IMR-90 (cell line): ENCODE results near the gene RMC1. TPM values are rescaled to one million over a fixed set of nuclear protein-coding genes. Genes with fewer than 3 reads are reported as not detected.

Experiments
- ATAC-seq: fragments of 200-7000 bp; cut with Tn5 transposase; 2 replicates; pipeline ENCODE4 v1.9.1; 2020; ENCODE audit warnings: low read depth, mild to moderate bottlenecking, moderate library complexity
- BruUV-seq: library from RNA; stranded (reverse); fragments of 400-500 nt; replicated peaks from 2 replicates; lab custom pipeline; 2021; lab: Mats Ljungman, UMichigan
- CTCF ChIA-PET: fragments of 300-600 bp; formaldehyde crosslinking; extraction: SDS; loops from one replicate; lab custom pipeline; 2021; ENCODE audit warnings: antibody characterized with exemption; lab: Yijun Ruan, JAX
- POLR2A ChIA-PET: fragments of 300-600 bp; sonication (Branson Sonifier 250); formaldehyde crosslinking; loops from one replicate; lab custom pipeline; 2022; ENCODE audit warnings: antibody characterized with exemption; ENCODE audit not compliant: unreplicated experiment; lab: Charles Lee
- DNase-seq: peaks from one replicate; pipeline ENCODE4 v3.0.0; 2013
- H2AFZ ChIP-seq: replicated peaks from 2 replicates; pipeline ENCODE3; 2013; ENCODE audit warnings: low read length, mild to moderate bottlenecking; ENCODE audit not compliant: poor library complexity
- H2AK5ac ChIP-seq: 2 replicates; pipeline ENCODE4 v1.6.1; 2013; ENCODE audit warnings: low read depth, low read length, inconsistent platforms
- H2AK9ac ChIP-seq: replicated peaks from 2 replicates; pipeline ENCODE3; 2013; ENCODE audit warnings: mild to moderate bottlenecking, low read depth, low read length, moderate library complexity; ENCODE audit not compliant: poor library complexity
- H2BK120ac ChIP-seq: 2 replicates; pipeline ENCODE4 v1.6.1; 2013; ENCODE audit warnings: low read depth, low read length, inconsistent platforms
- H2BK15ac ChIP-seq: 3 replicates; pipeline ENCODE4 v1.6.1; 2013; ENCODE audit warnings: low read depth, low read length, inconsistent platforms
- H2BK20ac ChIP-seq: 2 replicates; pipeline ENCODE4 v1.6.1; 2013; ENCODE audit warnings: low read depth, mild to moderate bottlenecking, inconsistent platforms, low read length, moderate library complexity
- H2BK5ac ChIP-seq: 2 replicates; pipeline ENCODE4 v1.6.1; 2013; ENCODE audit warnings: mild to moderate bottlenecking, low read depth, low read length, inconsistent platforms; ENCODE audit not compliant: poor library complexity, severe bottlenecking
- H3K14ac ChIP-seq: replicated peaks from 2 replicates; pipeline ENCODE4 v1.6.1; 2013; ENCODE audit warnings: low read depth, low read length, inconsistent platforms
- H3K18ac ChIP-seq: 2 replicates; pipeline ENCODE4 v1.6.1; 2013; ENCODE audit warnings: low read depth, low read length, control low read depth
- H3K23ac ChIP-seq: 2 replicates; pipeline ENCODE4 v1.6.1; 2013; ENCODE audit warnings: low read depth, low read length, inconsistent platforms
- H3K27ac ChIP-seq: 2 replicates; pipeline ENCODE4 v1.5.1; 2013; ENCODE audit warnings: mild to moderate bottlenecking, control low read depth, low read length; ENCODE audit not compliant: insufficient read depth
- H3K27me3 ChIP-seq: 2 replicates; pipeline ENCODE4 v1.6.1; 2013; ENCODE audit warnings: low read length; ENCODE audit not compliant: control insufficient read depth, insufficient read depth
- H3K36me3 ChIP-seq: 2 replicates; pipeline ENCODE4 v1.6.1; 2013; ENCODE audit warnings: low read length, mixed read lengths; ENCODE audit not compliant: control insufficient read depth, insufficient read depth
- H3K4ac ChIP-seq: 2 replicates; pipeline ENCODE4 v1.6.1; 2013; ENCODE audit warnings: low read depth, low read length, inconsistent platforms
- H3K4me1 ChIP-seq: 2 replicates; pipeline ENCODE4 v1.6.1; 2013; ENCODE audit warnings: low read length, mixed read lengths; ENCODE audit not compliant: control insufficient read depth, insufficient read depth
- H3K4me2 ChIP-seq: 2 replicates; pipeline ENCODE4 v1.6.1; 2013; ENCODE audit warnings: low read depth, mild to moderate bottlenecking, control low read depth, low read length, moderate library complexity
- H3K4me3 ChIP-seq: 2 replicates; pipeline ENCODE4 v1.5.1; 2013; ENCODE audit warnings: low read depth, mild to moderate bottlenecking, control low read depth, low read length, moderate library complexity; ENCODE audit not compliant: insufficient read depth
- H3K56ac ChIP-seq: 2 replicates; pipeline ENCODE4 v1.6.1; 2013; ENCODE audit warnings: low read length, inconsistent platforms; ENCODE audit not compliant: insufficient read depth; ENCODE audit errors: extremely low read depth
- H3K79me1 ChIP-seq, 2 experiments: 2 replicates each; pipeline ENCODE4 v1.6.1; 2013; ENCODE audit warnings: low read length in 2 of 2, inconsistent platforms in 1 of 2, low read depth in 1 of 2
- H3K9ac ChIP-seq: 2 replicates; pipeline ENCODE4 v1.6.1; 2013; ENCODE audit warnings: low read depth, low read length, control low read depth
- H3K9me1 ChIP-seq: 2 replicates; pipeline ENCODE4 v1.6.1; 2013; ENCODE audit warnings: low read length, inconsistent platforms; ENCODE audit not compliant: insufficient read depth
- H3K9me3 ChIP-seq: 2 replicates; pipeline ENCODE4 v1.6.1; 2013; ENCODE audit warnings: low read length; ENCODE audit not compliant: control insufficient read depth, insufficient read depth
- H4K20me1 ChIP-seq: 2 replicates; pipeline ENCODE4 v1.6.1; 2013; ENCODE audit warnings: low read length, inconsistent platforms; ENCODE audit not compliant: insufficient read depth
- H4K5ac ChIP-seq: 2 replicates; pipeline ENCODE4 v1.6.1; 2013; ENCODE audit warnings: mild to moderate bottlenecking, low read depth, low read length, control low read depth
- H4K8ac ChIP-seq, 2 experiments: 2 replicates each; pipeline ENCODE4 v1.6.1; 2013; ENCODE audit warnings: low read depth in 2 of 2, low read length in 2 of 2, control low read depth in 1 of 2, inconsistent platforms in 1 of 2
- H4K91ac ChIP-seq: 2 replicates; pipeline ENCODE4 v1.6.1; 2013; ENCODE audit warnings: low read depth, low read length, inconsistent platforms; ENCODE audit not compliant: insufficient read depth
- BHLHE40 ChIP-seq: fragments of 150-350 bp; IDR thresholded peaks from 2 replicates; pipeline ENCODE4 v1.6.1; 2016; ENCODE audit warnings: mild to moderate bottlenecking, low read depth, low read length
- CEBPB ChIP-seq: IDR thresholded peaks from 2 replicates; pipeline ENCODE4 v1.6.1; 2012; ENCODE audit warnings: low read depth, low read length, improper control_type of control experiment
- CHD1 ChIP-seq: IDR thresholded peaks from 2 replicates; pipeline ENCODE4 v1.6.1; 2012; ENCODE audit warnings: low read depth, low read length, improper control_type of control experiment
- CTCF ChIP-seq: conservative IDR thresholded peaks from 2 replicates; pipeline ENCODE4 v1.5.1; 2012; ENCODE audit warnings: mild to moderate bottlenecking, low read depth, low read length, improper control_type of control experiment
- FOS ChIP-seq: fragments of 150-350 bp; IDR thresholded peaks from 2 replicates; pipeline ENCODE4 v1.6.1; 2016; ENCODE audit warnings: low read depth, low read length
- MAFK ChIP-seq: IDR thresholded peaks from 2 replicates; pipeline ENCODE4 v1.6.1; 2012; ENCODE audit warnings: low read depth, low read length, improper control_type of control experiment
- MAZ ChIP-seq: IDR thresholded peaks from 2 replicates; pipeline ENCODE4 v1.6.1; 2012; ENCODE audit warnings: low read depth, mild to moderate bottlenecking, low read length, improper control_type of control experiment, moderate library complexity, borderline replicate concordance
- MXI1 ChIP-seq: IDR thresholded peaks from 2 replicates; pipeline ENCODE4 v1.6.1; 2012; ENCODE audit warnings: low read depth, mild to moderate bottlenecking, low read length, moderate library complexity, borderline replicate concordance
- NFE2L2 ChIP-seq: fragments of 150-350 bp; IDR thresholded peaks from 2 replicates; pipeline ENCODE4 v1.6.1; 2016; ENCODE audit warnings: low read depth, mild to moderate bottlenecking, low read length
- POLR2A ChIP-seq: IDR thresholded peaks from 2 replicates; pipeline ENCODE4 v1.6.1; 2012; ENCODE audit warnings: mild to moderate bottlenecking, low read depth, low read length
- RAD21 ChIP-seq: IDR thresholded peaks from 2 replicates; pipeline ENCODE4 v1.6.1; 2012; ENCODE audit warnings: low read length, improper control_type of control experiment
- RCOR1 ChIP-seq: IDR thresholded peaks from 2 replicates; pipeline ENCODE4 v1.6.1; 2012; ENCODE audit warnings: mild to moderate bottlenecking, low read length, improper control_type of control experiment; ENCODE audit not compliant: insufficient replicate concordance
- RFX5 ChIP-seq: IDR thresholded peaks from 2 replicates; pipeline ENCODE4 v1.8.0; 2012; ENCODE audit warnings: low read depth, mild to moderate bottlenecking, low read length, moderate library complexity
- SMC3 ChIP-seq: fragments of 150-350 bp; IDR thresholded peaks from 2 replicates; pipeline ENCODE4 v1.6.1; 2016; ENCODE audit warnings: low read depth, mild to moderate bottlenecking, antibody characterized with exemption, low read length, moderate library complexity
- USF2 ChIP-seq: fragments of 150-350 bp; IDR thresholded peaks from 2 replicates; pipeline ENCODE4 v1.6.1; 2017; ENCODE audit warnings: mild to moderate bottlenecking, antibody characterized with exemption, low read length, low read depth
- WGBS, 2 experiments: methylation state at CpG; one replicate each; pipeline versions ENCODE4 v1.1.5 to v1.1.7; 2013; ENCODE audit warnings: missing lambda C conversion rate in 2 of 2; ENCODE audit not compliant: insufficient read length in 1 of 2; ENCODE audit errors: extremely low coverage in 2 of 2; 5-methylcytosine and 5-hydroxymethylcytosine counted together
- dilution Hi-C: fragments of 300-500 bp; cut with HindIII; formaldehyde crosslinking; loops from one replicate; pipeline ENCODE4 v1.14.3; 2018; ENCODE audit warnings: low sequenced_read_pairs; ENCODE audit not compliant: unreplicated experiment
- in situ Hi-C: fragments of 300-500 bp; cut with MboI; formaldehyde crosslinking; loops from 3 replicates; pipeline ENCODE4 v1.14.3; 2019; ENCODE audit warnings: low sequenced_read_pairs, inconsistent platforms, mixed read lengths
- intact Hi-C: fragments of 100-400 bp; cut with micrococcal nuclease; formaldehyde crosslinking; loops from 2 replicates; pipeline ENCODE4 v1.10.0; 2022
- polyA plus RNA-seq, 3 experiments: library from polyadenylated mRNA; depleted of rRNA; stranded (reverse); fragments of >200 nt; gene quantifications; 2 replicates each; pipeline ENCODE4 v1.2.3, GENCODE V29; 2012; ENCODE audit warnings: low replicate concordance in 1 of 3
- total RNA-seq: library from RNA; depleted of rRNA; stranded (reverse); fragments of >200 nt; gene quantifications from 2 replicates; pipeline ENCODE4 v1.2.3, GENCODE V29; 2012
- TF ChIP-seq, protein P1 (sequence below): fragments of 150-350 bp; IDR thresholded peaks from 2 replicates; pipeline ENCODE4 v1.6.1; 2016; ENCODE audit warnings: low read depth, mild to moderate bottlenecking, low read length, moderate library complexity, borderline replicate concordance

The RMC1 gene
- total and polyA plus RNA-seq, 2 of the 4 experiments (the other 2 are of a cell fraction): 14.2 to 18.0 TPM

DNA sequence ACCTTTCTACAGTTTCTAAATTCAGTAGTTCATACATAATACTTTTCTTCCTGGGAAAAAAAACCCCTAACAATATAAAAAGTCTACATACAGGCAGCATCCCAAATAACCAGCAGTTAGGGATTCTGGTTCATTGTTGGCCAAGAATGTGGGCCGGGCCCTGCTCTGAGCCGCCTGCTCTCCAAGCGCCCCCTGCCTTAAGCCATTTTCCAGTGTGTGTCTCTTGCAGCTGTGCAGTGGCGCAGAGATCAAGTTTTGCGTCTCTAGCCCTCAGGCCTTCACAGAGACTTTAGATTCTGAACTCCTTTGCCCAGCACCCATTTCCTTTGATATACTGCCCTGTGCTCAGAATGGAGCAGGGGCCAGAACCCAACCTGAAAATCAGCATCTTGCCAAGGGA lies 32.9 kb downstream of the RMC1 start:
- no peak overlapping the region for H3K4ac ChIP-seq
- no peak overlapping the region for H3K56ac ChIP-seq
- no peaks in the 10 kb centered on the region for H3K27me3 ChIP-seq
- BruUV-seq: no TSS peak
- dilution Hi-C loops (no loop called here), in situ Hi-C loops (no loop called here), intact Hi-C loops (no loop called here)
- H2BK120ac ChIP-seq: no peak overlapping the region
- H3K9ac ChIP-seq: no peak overlapping the region
- no peak overlapping the region for H3K27ac ChIP-seq
- no peak overlapping the region for H2BK20ac ChIP-seq
- peaks cover 11% of the 10 kb centered on the region for H3K9me1 ChIP-seq
- H3K36me3 ChIP-seq: peaks cover 70% of the 10 kb centered on the region
- ChIA-PET CTCF (no interaction called here), POLR2A (no interaction called here)
- no peaks in the 10 kb centered on the region; the same call in 1 of the 2 replicates for H4K20me1 ChIP-seq
- no peak for TF ChIP-seq RAD21
- no peak for TF ChIP-seq MAFK
- TF ChIP-seq RFX5: no peak
- TF ChIP-seq CTCF: no peak
- TF ChIP-seq SMC3: no peak
- no peak for TF ChIP-seq FOS
- no peak for TF ChIP-seq CHD1
- TF ChIP-seq MAZ: no peak
- no peak for TF ChIP-seq USF2
- TF ChIP-seq CEBPB: no peak
- TF ChIP-seq POLR2A: no peak
- no peak for TF ChIP-seq BHLHE40
- TF ChIP-seq RCOR1: no peak
- TF ChIP-seq, protein P1, sequence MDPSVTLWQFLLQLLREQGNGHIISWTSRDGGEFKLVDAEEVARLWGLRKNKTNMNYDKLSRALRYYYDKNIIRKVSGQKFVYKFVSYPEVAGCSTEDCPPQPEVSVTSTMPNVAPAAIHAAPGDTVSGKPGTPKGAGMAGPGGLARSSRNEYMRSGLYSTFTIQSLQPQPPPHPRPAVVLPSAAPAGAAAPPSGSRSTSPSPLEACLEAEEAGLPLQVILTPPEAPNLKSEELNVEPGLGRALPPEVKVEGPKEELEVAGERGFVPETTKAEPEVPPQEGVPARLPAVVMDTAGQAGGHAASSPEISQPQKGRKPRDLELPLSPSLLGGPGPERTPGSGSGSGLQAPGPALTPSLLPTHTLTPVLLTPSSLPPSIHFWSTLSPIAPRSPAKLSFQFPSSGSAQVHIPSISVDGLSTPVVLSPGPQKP: no peak
- TF ChIP-seq MXI1: no peak
- no peak for TF ChIP-seq NFE2L2
- H4K5ac ChIP-seq: no peak overlapping the region
- ATAC-seq (no peak), DNase-seq (no peak)
- no peak overlapping the region for H2AK9ac ChIP-seq
- no peak overlapping the region for H2BK5ac ChIP-seq
- H3K4me3 ChIP-seq: no peak overlapping the region
- H4K91ac ChIP-seq: no peak overlapping the region
- no peak overlapping the region for H3K4me2 ChIP-seq
- H3K18ac ChIP-seq: no peak overlapping the region
- H3K79me1 ChIP-seq: 0 out of 4 replicates have a peak, but pooled peaks cover 0 to 10% of the 10 kb centered on the region in 2 experiments
- no peak overlapping the region for H4K8ac ChIP-seq
- no peak overlapping the region for H2BK15ac ChIP-seq
- no peak overlapping the region for H2AFZ ChIP-seq
- no peaks in the 10 kb centered on the region for H3K4me1 ChIP-seq
- no peak overlapping the region for H3K14ac ChIP-seq
- no peak overlapping the region for H2AK5ac ChIP-seq
- 100% methylated on average over 1 of the region's 5 CpGs; no CpG with 5 or more reads in 1 of the 2 experiments for whole genome bisulfite sequencing, 2 experiments
- H3K9me3 ChIP-seq: no peaks in the 10 kb centered on the region
- H3K23ac ChIP-seq: no peak overlapping the region
